Osteocyte (in vitro differentiated cells): Measurements from ENCODE around the gene LEKR1. TPM values are rescaled to one million over a fixed set of nuclear protein-coding genes. Genes with fewer than 3 reads are reported as not detected.
A peak's percentile ranks its signal among the peaks of the same experiment; 100 is the strongest.

Experiments
- DNase-seq: peaks from one replicate; pipeline ENCODE4 v3.0.0; 2021; ENCODE audit warnings: mixed read lengths; ENCODE audit not compliant: unreplicated experiment; ENCODE audit errors: extremely low spot score
- H3K27ac Mint-ChIP-seq: one replicate; pipeline ENCODE4 v1.8.0; 2021; ENCODE audit warnings: mild to moderate bottlenecking, mixed read lengths; ENCODE audit not compliant: unreplicated experiment
- H3K27me3 Mint-ChIP-seq: one replicate; pipeline ENCODE4 v1.8.0; 2021; ENCODE audit warnings: mixed read lengths; ENCODE audit not compliant: unreplicated experiment
- H3K36me3 Mint-ChIP-seq: one replicate; pipeline ENCODE4 v1.8.0; 2021; ENCODE audit warnings: mixed read lengths; ENCODE audit not compliant: unreplicated experiment
- H3K4me1 Mint-ChIP-seq: one replicate; pipeline ENCODE4 v1.8.0; 2021; ENCODE audit warnings: mixed read lengths; ENCODE audit not compliant: unreplicated experiment
- H3K4me3 Mint-ChIP-seq: one replicate; pipeline ENCODE4 v1.8.0; 2021; ENCODE audit warnings: mild to moderate bottlenecking, moderate library complexity, mixed read lengths; ENCODE audit not compliant: unreplicated experiment
- H3K9me3 Mint-ChIP-seq: one replicate; pipeline ENCODE4 v1.8.0; 2021; ENCODE audit warnings: mixed read lengths; ENCODE audit not compliant: unreplicated experiment
- CTCF ChIP-seq: fragments of 200-600 bp; sonication (generic); IDR thresholded peaks from 2 replicates; pipeline ENCODE4 v1.5.0; 2021; ENCODE audit warnings: antibody characterized with exemption, mild to moderate bottlenecking, moderate library complexity
- total RNA-seq: library from RNA; stranded (reverse); gene quantifications from 2 replicates; pipeline ENCODE4 v1.2.1, GENCODE V29; 2021

Gene LEKR1
- total RNA-seq, 1 donor from 2014 or later: 1.0 TPM

GRCh38 chr3:156987946-156988345 lies 161.8 kb downstream of the LEKR1 start:
- H3K27me3 Mint-ChIP-seq: no peaks in the 10 kb centered on the region
- no peak overlapping the region for H3K4me3 Mint-ChIP-seq
- no peak overlapping the region for H3K27ac Mint-ChIP-seq
- no peaks in the 10 kb centered on the region for H3K9me3 Mint-ChIP-seq
- peaks cover 4% of the 10 kb centered on the region for H3K4me1 Mint-ChIP-seq
- no peak for TF ChIP-seq CTCF
- DNase-seq: no peak
- H3K36me3 Mint-ChIP-seq: no peaks in the 10 kb centered on the region

- H3K4me3 Mint-ChIP-seq: no peak overlapping the region
- H3K9me3 Mint-ChIP-seq: peaks cover 6% of the 10 kb centered on the region
- no peak for DNase-seq
- TF ChIP-seq CTCF: no peak
- H3K36me3 Mint-ChIP-seq: no peaks in the 10 kb centered on the region
- H3K27ac Mint-ChIP-seq: peak overlapping the region; percentile 15
- H3K4me1 Mint-ChIP-seq: no peaks in the 10 kb centered on the region
- H3K27me3 Mint-ChIP-seq: no peaks in the 10 kb centered on the region
Measured at GRCh38 chr3:156997351-156997750, 171.2 kb downstream of the LEKR1 start.

DNA sequence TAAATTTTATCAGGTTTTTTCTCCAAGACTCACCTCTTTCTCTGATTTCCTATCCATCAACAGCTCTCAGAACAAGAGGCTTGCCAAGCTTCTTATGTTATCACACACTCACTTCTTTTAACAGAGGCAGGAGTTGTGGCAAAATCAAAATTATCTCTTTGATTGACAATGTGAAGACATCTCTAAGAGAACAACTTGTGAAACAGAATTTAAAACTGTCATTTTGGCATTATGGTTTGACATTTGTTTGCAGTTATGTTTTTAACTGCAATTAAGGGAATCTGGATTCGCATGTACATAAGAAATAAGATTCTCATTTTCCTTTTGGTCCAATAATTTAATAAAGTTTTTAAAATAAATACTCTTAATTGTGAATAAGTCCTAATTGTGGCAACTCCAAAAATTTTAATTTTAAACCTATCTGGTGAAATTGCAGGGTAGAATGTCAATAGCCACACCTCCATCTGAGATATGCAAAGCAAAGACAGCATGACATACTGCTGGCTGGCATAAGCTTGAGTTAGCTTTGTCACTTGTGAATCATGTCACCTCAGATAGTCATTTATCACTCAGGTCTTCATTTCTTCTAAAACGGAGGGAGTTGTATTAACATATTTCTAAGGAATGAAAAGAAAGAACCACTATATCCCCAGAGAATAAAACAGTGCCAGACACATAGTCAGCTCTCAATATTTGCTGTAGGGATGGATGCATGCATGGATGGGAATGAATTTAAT lies 175.2 kb downstream of the LEKR1 start:
- H3K4me1 Mint-ChIP-seq: no peaks in the 10 kb centered on the region
- peaks cover 15% of the 10 kb centered on the region for H3K9me3 Mint-ChIP-seq
- H3K4me3 Mint-ChIP-seq: no peak overlapping the region
- H3K27ac Mint-ChIP-seq: no peak overlapping the region
- TF ChIP-seq CTCF: no peak
- DNase-seq: no peak
- no peaks in the 10 kb centered on the region for H3K27me3 Mint-ChIP-seq
- H3K36me3 Mint-ChIP-seq: no peaks in the 10 kb centered on the region

- Mint-ChIP-seq H3K4me3 (no peak overlapping the region), H3K4me1 (no peaks in the 10 kb centered on the region), H3K27ac (no peak overlapping the region), H3K9me3 (no peaks in the 10 kb centered on the region), H3K36me3 (no peaks in the 10 kb centered on the region), H3K27me3 (no peaks in the 10 kb centered on the region)
- no peak for DNase-seq
- TF ChIP-seq CTCF: no peak
Measured at GRCh38 chr3:157021679-157022078, 195.5 kb downstream of the LEKR1 start.

- no peak for DNase-seq
- Mint-ChIP-seq H3K27me3 (no peaks in the 10 kb centered on the region), H3K36me3 (no peaks in the 10 kb centered on the region), H3K4me3 (no peak overlapping the region), H3K27ac (no peak overlapping the region), H3K4me1 (no peaks in the 10 kb centered on the region), H3K9me3 (no peaks in the 10 kb centered on the region)
- no peak for TF ChIP-seq CTCF
Measured at GRCh38 chr3:157023226-157023625, 197.1 kb downstream of the LEKR1 start.
